ENCODE data around the gene TMEM11.

TMEM11 gene

DNA sequence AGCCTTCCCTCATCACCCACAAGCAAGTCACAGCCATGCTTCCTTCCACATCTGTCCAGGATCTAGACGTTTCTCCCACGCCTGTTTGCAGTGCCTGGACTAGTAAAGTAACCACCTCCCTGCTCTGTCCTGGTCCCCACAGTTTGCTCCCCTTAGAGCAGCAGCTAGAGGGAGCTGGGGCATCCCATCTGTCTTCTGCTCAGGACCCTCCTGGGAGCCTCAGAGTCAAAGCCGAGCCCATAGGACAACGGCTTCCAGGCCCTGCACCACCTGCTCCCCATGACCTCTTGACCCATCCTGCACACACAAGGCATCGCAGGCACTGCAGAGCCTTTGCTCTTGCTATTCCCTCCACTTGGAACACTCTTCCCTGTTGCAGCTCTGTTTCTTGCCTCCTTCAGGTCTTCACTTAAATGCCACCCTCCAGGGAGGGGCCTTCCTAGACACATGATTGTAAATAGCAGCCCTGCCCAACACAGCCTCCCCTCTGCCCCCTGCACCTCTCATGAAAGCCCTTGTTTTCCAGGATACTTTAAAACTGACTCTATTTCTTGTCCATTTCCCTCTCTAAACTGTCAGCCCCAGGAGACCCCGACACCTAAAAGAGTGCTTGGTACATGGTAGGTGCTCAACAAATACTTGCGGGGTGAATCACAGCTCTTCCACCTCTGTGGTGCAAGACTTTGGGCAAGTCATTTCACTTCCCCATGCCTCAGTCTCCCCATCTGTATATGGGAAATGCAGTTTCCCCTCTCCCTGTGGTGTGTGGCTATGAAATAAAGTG lies 36.2 kb upstream of the TMEM11 start:
- 83% methylated on average over 7 of the region's 7 CpGs for WGBS
- Histone ChIP-seq H3K4me3 (ENCODE audit: low read length) (no peak overlapping the region), H3K9ac (ENCODE audit: low read depth, low read length) (no peak overlapping the region), H3K27me3 (ENCODE audit: insufficient read depth, low read length) (peaks cover 4% of the 10 kb centered on the region), H3K9me3 (ENCODE audit: insufficient read depth, low read depth, low read length) (no peaks in the 10 kb centered on the region), H3K36me3 (ENCODE audit: insufficient read depth, low read length) (no peaks in the 10 kb centered on the region), H3K4me1 (ENCODE audit: insufficient read depth, low read length) (peaks cover 4% of the 10 kb centered on the region; the same call in 1 of the 2 replicates), H3K27ac (ENCODE audit: low read depth, low read length) (no peak overlapping the region)

GRCh38 chr17:21249086-21249795 lies 35.3 kb upstream of the TMEM11 start:
- Histone ChIP-seq H3K27me3 (ENCODE audit: insufficient read depth, low read length) (peaks cover 4% of the 10 kb centered on the region), H3K4me1 (ENCODE audit: insufficient read depth, low read length) (no peaks in the 10 kb centered on the region), H3K27ac (ENCODE audit: low read depth, low read length) (no peak overlapping the region), H3K9ac (ENCODE audit: low read depth, low read length) (peak overlapping the region; percentile 19; the same call in 1 of the 2 replicates), H3K9me3 (ENCODE audit: insufficient read depth, low read depth, low read length) (no peaks in the 10 kb centered on the region), H3K4me3 (ENCODE audit: low read length) (no peak overlapping the region), H3K36me3 (ENCODE audit: insufficient read depth, low read length) (no peaks in the 10 kb centered on the region)
- WGBS, result 89% methylated on average over 12 of the region's 12 CpGs

DNA sequence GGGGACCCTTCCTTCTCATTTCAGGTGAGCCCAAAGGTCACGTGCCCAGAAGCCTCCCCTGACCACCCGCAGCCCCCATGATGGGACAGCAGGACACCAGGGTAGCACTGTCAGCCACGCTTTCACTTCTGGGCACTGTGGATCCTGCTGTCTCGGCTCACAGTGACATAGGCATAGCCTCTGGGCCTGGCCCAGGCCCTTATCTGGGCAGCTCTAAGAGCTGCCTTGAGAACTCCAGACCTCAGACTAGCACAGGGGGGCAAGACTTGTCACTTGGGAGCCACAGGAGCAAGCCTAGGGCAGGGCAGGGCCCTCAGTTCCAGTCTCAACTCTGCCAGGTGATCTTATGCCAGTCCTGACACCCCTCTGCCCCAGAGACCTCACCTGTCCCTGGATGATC lies 34.5 kb upstream of the TMEM11 start:
- peaks cover 4% of the 10 kb centered on the region for H3K27me3 ChIP-seq (ENCODE audit: insufficient read depth, low read length)
- H3K36me3 ChIP-seq (ENCODE audit: insufficient read depth, low read length), result no peaks in the 10 kb centered on the region
- no peaks in the 10 kb centered on the region for H3K4me1 ChIP-seq (ENCODE audit: insufficient read depth, low read length)
- H3K9ac ChIP-seq (ENCODE audit: low read depth, low read length), result no peak overlapping the region
- H3K9me3 ChIP-seq (ENCODE audit: insufficient read depth, low read depth, low read length), result no peaks in the 10 kb centered on the region
- H3K27ac ChIP-seq (ENCODE audit: low read depth, low read length), result no peak overlapping the region
- WGBS, result 91% methylated on average over 4 of the region's 4 CpGs
- no peak overlapping the region for H3K4me3 ChIP-seq (ENCODE audit: low read length)

- H3K4me3 ChIP-seq (ENCODE audit: low read length), result no peak overlapping the region
- no peaks in the 10 kb centered on the region for H3K9me3 ChIP-seq (ENCODE audit: insufficient read depth, low read depth, low read length)
- no peaks in the 10 kb centered on the region for H3K36me3 ChIP-seq (ENCODE audit: insufficient read depth, low read length)
- H3K9ac ChIP-seq (ENCODE audit: low read depth, low read length), result no peak overlapping the region
- H3K4me1 ChIP-seq (ENCODE audit: insufficient read depth, low read length), result no peaks in the 10 kb centered on the region
- 95% methylated on average over 12 of the region's 12 CpGs for WGBS
- H3K27me3 ChIP-seq (ENCODE audit: insufficient read depth, low read length), result peaks cover 4% of the 10 kb centered on the region
- no peak overlapping the region for H3K27ac ChIP-seq (ENCODE audit: low read depth, low read length)
These were observed 33.7 kb upstream of the TMEM11 start for GRCh38 chr17:21247552-21248258.

GRCh38 chr17:21246698-21247097 lies 32.7 kb upstream of the TMEM11 start:
- WGBS, result 86% methylated on average over 4 of the region's 4 CpGs
- no peaks in the 10 kb centered on the region for H3K9me3 ChIP-seq (ENCODE audit: insufficient read depth, low read depth, low read length)
- no peak overlapping the region for H3K9ac ChIP-seq (ENCODE audit: low read depth, low read length)
- no peak overlapping the region for H3K27ac ChIP-seq (ENCODE audit: low read depth, low read length)
- H3K4me3 ChIP-seq (ENCODE audit: low read length), result no peak overlapping the region
- no peaks in the 10 kb centered on the region for H3K27me3 ChIP-seq (ENCODE audit: insufficient read depth, low read length)
- H3K4me1 ChIP-seq (ENCODE audit: insufficient read depth, low read length), result 0 out of 2 replicates have a peak, but pooled peaks cover 6% of the 10 kb centered on the region
- no peaks in the 10 kb centered on the region for H3K36me3 ChIP-seq (ENCODE audit: insufficient read depth, low read length)

DNA sequence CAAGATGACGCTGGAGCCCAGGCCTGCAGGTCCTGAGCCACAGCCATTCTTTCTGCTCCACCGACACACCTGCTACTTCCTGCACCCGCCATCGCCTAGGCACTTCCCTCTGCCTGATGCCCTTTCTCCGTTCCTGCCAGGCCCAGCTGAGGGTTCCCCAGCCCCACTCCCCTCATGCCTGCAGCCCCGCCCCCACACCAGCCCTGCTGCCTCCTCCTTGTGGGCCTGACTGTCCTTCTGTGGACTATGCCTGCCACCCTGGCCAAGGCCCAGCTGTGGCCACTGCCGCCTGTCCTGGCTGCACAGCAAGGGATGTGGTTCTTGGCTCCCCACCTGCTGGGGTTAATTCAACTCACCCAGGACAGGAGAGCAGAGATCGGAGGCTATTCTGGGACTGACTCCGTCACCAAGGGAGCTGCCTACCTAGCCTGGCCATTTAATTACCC lies 31.7 kb upstream of the TMEM11 start:
- Histone ChIP-seq H3K9ac (ENCODE audit: low read depth, low read length) (no peak overlapping the region), H3K4me1 (ENCODE audit: insufficient read depth, low read length) (peaks cover 7% of the 10 kb centered on the region; the same call in 1 of the 2 replicates), H3K27me3 (ENCODE audit: insufficient read depth, low read length) (no peaks in the 10 kb centered on the region), H3K9me3 (ENCODE audit: insufficient read depth, low read depth, low read length) (no peaks in the 10 kb centered on the region), H3K36me3 (ENCODE audit: insufficient read depth, low read length) (no peaks in the 10 kb centered on the region), H3K27ac (ENCODE audit: low read depth, low read length) (no peak overlapping the region), H3K4me3 (ENCODE audit: low read length) (no peak overlapping the region)
- 78% methylated on average over 9 of the region's 9 CpGs for WGBS

DNA sequence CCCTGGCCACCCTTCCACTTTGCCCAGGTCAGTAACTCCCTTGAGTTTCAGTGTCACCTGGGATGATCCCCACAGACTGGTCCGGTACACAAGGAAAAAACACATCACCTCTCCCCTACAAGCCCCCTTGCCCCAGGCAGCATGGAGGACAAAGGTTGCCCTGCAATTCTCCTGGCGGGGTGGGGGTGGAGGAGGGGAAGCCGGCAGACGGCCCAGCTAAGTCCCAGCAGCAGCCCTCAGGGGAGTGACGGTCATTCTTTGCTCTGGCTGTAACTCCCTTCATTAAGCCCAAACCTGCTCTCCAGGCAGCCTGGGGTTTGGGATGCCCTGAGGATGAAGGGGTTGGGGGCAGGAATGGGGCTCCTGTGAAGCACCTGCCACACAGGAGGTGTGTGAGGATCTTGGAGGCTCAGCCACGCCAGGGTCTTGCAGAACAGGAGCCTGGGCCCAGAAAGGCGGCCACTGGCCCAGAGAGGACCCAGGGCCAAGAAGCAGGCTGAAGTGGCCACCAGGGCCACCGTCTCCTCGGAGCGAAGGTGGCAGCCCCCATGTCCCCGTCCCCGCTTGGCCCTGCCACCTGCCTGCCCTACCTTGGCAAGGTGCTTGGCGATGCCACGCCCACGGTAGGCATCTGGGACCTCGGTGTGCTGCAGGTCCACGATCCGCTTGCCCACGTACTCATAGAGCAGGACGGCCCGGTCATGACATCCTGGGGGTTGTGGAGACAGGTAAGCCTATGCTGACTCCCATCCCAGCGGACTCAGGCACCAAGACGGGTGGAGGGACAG lies 29.7 kb upstream of the TMEM11 start:
- peaks cover 17% of the 10 kb centered on the region for H3K4me1 ChIP-seq (ENCODE audit: insufficient read depth, low read length)
- H3K27ac ChIP-seq (ENCODE audit: low read depth, low read length), result no peak overlapping the region
- H3K9me3 ChIP-seq (ENCODE audit: insufficient read depth, low read depth, low read length), result no peaks in the 10 kb centered on the region
- no peaks in the 10 kb centered on the region for H3K27me3 ChIP-seq (ENCODE audit: insufficient read depth, low read length)
- no peak overlapping the region for H3K4me3 ChIP-seq (ENCODE audit: low read length)
- H3K36me3 ChIP-seq (ENCODE audit: insufficient read depth, low read length), result no peaks in the 10 kb centered on the region
- peak overlapping the region; percentile 23; the same call in 1 of the 2 replicates for H3K9ac ChIP-seq (ENCODE audit: low read depth, low read length)
- WGBS, result 83% methylated on average over 23 of the region's 23 CpGs

DNA sequence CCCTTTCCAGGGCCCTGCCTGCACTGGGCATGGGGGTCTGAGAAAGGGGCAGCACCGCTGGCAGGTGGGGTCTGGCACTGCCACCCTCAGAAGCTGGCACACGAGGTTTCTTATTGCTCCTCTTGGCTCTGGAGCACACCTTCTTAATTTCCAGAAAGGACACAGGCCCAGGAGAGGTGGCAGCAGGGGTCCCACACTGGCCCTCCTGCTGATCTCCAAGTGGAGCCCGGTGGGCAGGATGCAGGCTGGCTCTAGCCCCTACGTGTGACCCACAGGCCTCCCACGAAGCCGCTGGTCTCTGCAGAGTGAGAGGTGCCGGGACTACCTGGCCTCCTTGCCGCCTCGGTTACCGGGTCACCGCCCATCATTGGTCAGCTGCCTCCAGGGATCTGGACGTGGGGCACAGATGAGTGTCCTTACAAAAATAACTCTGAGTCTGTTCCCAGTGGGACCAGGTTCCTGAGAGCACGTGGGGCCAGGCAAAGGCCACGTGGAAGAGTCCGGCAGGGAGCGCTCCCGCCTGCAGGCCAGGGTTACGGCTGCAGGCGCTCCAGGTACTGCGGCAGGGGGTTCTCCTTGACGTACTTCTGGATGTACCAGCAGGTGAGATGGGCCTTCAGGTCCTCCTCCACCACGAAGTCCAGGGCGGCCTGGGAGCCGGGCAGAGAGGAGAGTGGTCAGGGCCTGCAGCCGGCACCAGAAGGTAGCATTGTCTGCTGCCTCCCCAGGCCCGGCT lies 29.0 kb upstream of the TMEM11 start:
- Histone ChIP-seq H3K27me3 (ENCODE audit: insufficient read depth, low read length) (no peaks in the 10 kb centered on the region), H3K9me3 (ENCODE audit: insufficient read depth, low read depth, low read length) (no peaks in the 10 kb centered on the region), H3K27ac (ENCODE audit: low read depth, low read length) (no peak overlapping the region), H3K4me3 (ENCODE audit: low read length) (no peak overlapping the region), H3K9ac (ENCODE audit: low read depth, low read length) (peak overlapping the region; percentile 23; the same call in 1 of the 2 replicates), H3K4me1 (ENCODE audit: insufficient read depth, low read length) (peaks cover 17% of the 10 kb centered on the region), H3K36me3 (ENCODE audit: insufficient read depth, low read length) (no peaks in the 10 kb centered on the region)
- WGBS, result 91% methylated on average over 26 of the region's 26 CpGs

GRCh38 chr17:21242026-21242697 lies 28.2 kb upstream of the TMEM11 start:
- 82% methylated on average over 11 of the region's 11 CpGs for WGBS
- H3K4me3 ChIP-seq (ENCODE audit: low read length), result no peak overlapping the region
- H3K27ac ChIP-seq (ENCODE audit: low read depth, low read length), result no peak overlapping the region
- no peak overlapping the region for H3K9ac ChIP-seq (ENCODE audit: low read depth, low read length)
- no peaks in the 10 kb centered on the region for H3K9me3 ChIP-seq (ENCODE audit: insufficient read depth, low read depth, low read length)
- H3K36me3 ChIP-seq (ENCODE audit: insufficient read depth, low read length), result no peaks in the 10 kb centered on the region
- no peaks in the 10 kb centered on the region for H3K27me3 ChIP-seq (ENCODE audit: insufficient read depth, low read length)
- peaks cover 17% of the 10 kb centered on the region for H3K4me1 ChIP-seq (ENCODE audit: insufficient read depth, low read length)

DNA sequence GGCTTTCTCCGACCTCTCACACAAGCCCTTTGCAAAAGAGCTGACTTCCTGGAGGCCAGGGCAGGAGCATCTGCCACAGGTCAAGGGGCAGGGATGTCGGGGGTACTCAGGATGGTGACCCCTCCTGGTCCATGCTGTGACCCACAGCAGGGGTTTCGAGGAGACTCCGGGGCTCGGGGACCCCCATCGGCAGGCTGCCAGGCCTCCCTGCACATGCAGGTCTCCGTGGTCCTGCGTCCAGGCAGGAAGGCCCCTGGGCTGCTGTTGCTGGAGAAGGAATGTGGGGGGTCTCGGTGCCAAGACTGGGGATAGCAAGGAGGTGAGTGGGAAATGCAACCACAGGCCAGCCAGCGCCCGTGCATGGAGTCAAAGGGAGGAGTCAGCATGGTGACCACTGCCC lies 27.6 kb upstream of the TMEM11 start:
- H3K27me3 ChIP-seq (ENCODE audit: insufficient read depth, low read length), result no peaks in the 10 kb centered on the region
- WGBS, result 90% methylated on average over 11 of the region's 11 CpGs
- no peak overlapping the region for H3K27ac ChIP-seq (ENCODE audit: low read depth, low read length)
- no peaks in the 10 kb centered on the region for H3K36me3 ChIP-seq (ENCODE audit: insufficient read depth, low read length)
- no peaks in the 10 kb centered on the region for H3K9me3 ChIP-seq (ENCODE audit: insufficient read depth, low read depth, low read length)
- H3K9ac ChIP-seq (ENCODE audit: low read depth, low read length), result no peak overlapping the region
- H3K4me3 ChIP-seq (ENCODE audit: low read length), result no peak overlapping the region
- peaks cover 17% of the 10 kb centered on the region for H3K4me1 ChIP-seq (ENCODE audit: insufficient read depth, low read length)
